GM12864 (cell line): Measurements from ENCODE around the gene ZNF780A.

Experiments
- DNase-seq: peaks from one replicate; pipeline ENCODE4 v3.0.0-alpha.2; 2011; ENCODE audit warnings: low read depth
- H3K4me3 ChIP-seq: 2 replicates; pipeline ENCODE4 v1.5.1; 2011; ENCODE audit warnings: mild to moderate bottlenecking, low read depth, low read length, control low read depth
- CTCF ChIP-seq: IDR thresholded peaks from 2 replicates; pipeline ENCODE4 v1.5.1; 2011; ENCODE audit warnings: low read depth, mild to moderate bottlenecking, moderate library complexity, low read length, control low read depth, inconsistent platforms; ENCODE audit errors: missing control alignments

ZNF780A gene

GRCh38 chr19:40103600-40103999 is 12.9 kb upstream of the ZNF780A start:
- no peak for DNase-seq

GRCh38 chr19:40101813-40102212 is 11.1 kb upstream of the ZNF780A start:
- no peak for DNase-seq
- no peak for TF ChIP-seq CTCF
- no peak overlapping the region for H3K4me3 ChIP-seq

More at GRCh38 chr19:40103600-40103999, 12.9 kb upstream of the ZNF780A start:
- H3K4me3 ChIP-seq, result no peak overlapping the region
- no peak for TF ChIP-seq CTCF

- no peak for DNase-seq
- no peak for TF ChIP-seq CTCF
Observed at GRCh38 chr19:40093416-40093815, 2.7 kb upstream of the ZNF780A start.

GRCh38 chr19:40091205-40092129 is 724 bp upstream of the ZNF780A start:
- TF ChIP-seq CTCF, result no peak
- DNase-seq, result no peak
- peak overlapping the region; percentile 98 for H3K4me3 ChIP-seq

More at GRCh38 chr19:40093416-40093815, 2.7 kb upstream of the ZNF780A start:
- H3K4me3 ChIP-seq, result no peak overlapping the region

- no peak for DNase-seq
- peak overlapping the region; percentile 98 for H3K4me3 ChIP-seq
- no peak for TF ChIP-seq CTCF
Observed at GRCh38 chr19:40089462-40089861, 1.3 kb downstream of the ZNF780A start.

- TF ChIP-seq CTCF, result no peak
- H3K4me3 ChIP-seq, result no peak overlapping the region
- DNase-seq, result no peak
Observed at GRCh38 chr19:40088299-40089047, 2.3 kb downstream of the ZNF780A start.
